GM12874 (cell line): ENCODE data around the gene KIF25.

Source experiments
- CTCF ChIP-seq: IDR thresholded peaks from 2 replicates; pipeline ENCODE4 v1.5.1; 2011; ENCODE audit warnings: low read depth, mild to moderate bottlenecking, control low read depth, low read length, moderate library complexity; ENCODE audit not compliant: insufficient read depth

The KIF25 gene

DNA sequence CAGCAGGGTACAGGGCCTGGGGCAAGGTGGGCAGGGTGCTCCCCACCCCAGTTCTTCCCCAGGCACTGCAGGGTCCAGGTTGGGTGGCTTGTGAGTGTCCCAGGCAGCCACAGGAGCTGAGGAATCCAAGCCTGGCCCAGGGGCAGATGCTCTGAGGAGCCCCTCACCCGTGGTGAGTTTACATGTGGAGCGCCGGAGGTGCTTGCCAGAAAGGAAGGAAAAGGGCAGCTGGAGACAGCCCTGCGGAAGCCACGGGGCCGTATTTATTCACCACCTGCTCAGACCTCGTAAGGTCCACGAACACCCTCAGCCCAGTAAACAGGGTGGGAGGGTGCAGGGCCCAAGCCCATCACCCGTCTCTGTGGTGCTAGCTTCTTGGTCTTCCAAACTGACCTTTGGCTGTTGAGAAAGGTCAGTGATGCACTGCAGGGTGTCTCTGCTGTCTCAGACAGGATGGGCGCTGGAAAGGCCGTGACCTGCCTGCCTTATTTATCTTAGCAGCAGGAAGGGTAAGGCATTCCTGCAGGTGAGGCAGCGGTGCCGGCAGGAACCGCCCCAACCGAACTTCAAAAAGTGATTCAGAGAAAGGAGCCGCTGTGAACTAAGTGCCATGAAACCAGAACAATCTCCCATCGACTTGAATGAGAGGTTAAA lies 85.5 kb downstream of the KIF25 start:
- TF ChIP-seq CTCF = no peak

DNA sequence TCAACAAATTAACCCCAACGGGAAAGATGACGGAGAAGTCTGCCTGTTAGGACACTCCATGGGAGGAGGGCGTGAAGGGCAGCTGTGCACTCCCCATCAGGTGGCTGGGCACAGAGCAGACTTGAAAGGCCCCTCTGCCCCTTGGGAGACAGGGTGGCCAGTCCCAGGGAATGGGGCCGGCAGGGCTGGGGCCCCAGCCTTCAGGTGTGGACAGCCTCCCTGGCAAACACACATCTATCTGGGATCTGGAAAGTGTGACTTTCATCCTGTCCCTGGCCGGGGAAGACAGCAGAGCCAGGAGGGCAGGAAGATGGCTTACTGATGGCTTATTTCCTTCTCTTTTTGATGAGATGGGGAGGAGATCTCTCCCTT lies 86.0 kb downstream of the KIF25 start:
- no peak for TF ChIP-seq CTCF

DNA sequence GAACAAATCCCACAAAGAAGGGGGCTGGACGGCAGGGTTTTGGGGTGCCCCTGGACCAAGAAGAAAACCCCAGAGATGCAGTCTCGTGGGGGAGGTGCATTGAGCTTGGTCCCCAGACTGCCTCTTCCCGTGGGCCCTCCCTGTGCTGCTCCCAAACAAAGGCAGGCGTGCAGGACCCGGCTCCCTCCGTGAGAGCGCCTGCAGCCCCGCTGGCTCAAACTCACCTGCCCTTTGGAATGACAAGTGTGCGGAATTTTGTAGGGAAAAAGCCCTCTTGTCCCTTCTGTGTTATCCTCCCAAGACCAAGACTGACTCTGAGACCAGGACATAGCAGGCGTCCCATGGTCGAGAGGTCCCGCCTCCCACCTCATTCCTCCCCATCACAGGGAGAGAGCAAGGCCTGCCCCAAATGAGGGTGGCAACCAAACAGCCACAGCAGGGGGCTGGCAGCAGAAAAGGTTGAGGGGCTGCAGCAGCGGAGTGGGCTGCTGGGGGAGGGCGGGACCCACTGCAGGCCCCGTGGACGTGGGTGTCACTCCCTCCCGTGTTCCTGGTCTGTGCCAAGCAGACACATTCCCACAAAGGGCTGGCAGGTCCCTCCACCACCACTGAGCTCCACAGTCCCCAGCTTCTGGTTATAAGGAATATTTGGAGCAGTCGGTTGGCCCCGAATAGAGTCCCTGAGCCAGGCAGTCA lies 87.1 kb downstream of the KIF25 start:
- TF ChIP-seq CTCF = no peak

GRCh38 chr6:168086066-168086465 lies 88.6 kb downstream of the KIF25 start:
- TF ChIP-seq CTCF = no peak

DNA sequence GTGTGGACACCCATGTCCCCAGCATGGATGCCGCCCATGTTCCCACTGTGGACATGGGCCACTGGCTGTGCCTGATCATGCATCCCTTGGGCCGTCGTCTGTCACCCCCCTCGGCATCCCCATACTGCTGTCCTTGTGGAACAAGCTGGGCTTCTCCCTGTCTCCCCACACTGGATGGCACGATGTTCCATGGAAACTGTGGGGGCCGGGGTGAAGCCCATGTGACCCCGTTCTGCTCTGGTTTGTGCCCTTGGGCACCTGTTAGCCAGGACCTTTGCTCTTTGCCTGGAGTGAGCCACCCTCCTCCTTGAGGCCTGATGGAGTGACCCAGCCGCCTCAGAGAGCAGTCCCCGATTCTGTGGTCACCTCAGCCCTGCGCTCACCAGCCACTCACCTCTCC lies 89.1 kb downstream of the KIF25 start:
- TF ChIP-seq CTCF = no peak

GRCh38 chr6:168087436-168088160 lies 90.1 kb downstream of the KIF25 start:
- no peak for TF ChIP-seq CTCF
